Dermis microvascular lymphatic vessel endothelial cell (primary cell): Measurements from ENCODE around the gene PDXK. TPM values are rescaled to one million over a fixed set of nuclear protein-coding genes. Genes with fewer than 3 reads are reported as not detected.

Source experiments
- DNase-seq, 2 donors: peaks; one replicate each; pipeline versions ENCODE4 v3.0.0 to v3.0.0-alpha.2; 2010; ENCODE audit warnings: low read depth in 2 of 2
- total RNA-seq: library from RNA; depleted of rRNA; stranded (reverse); fragments of >200 nt; gene quantifications from 2 replicates; pipeline ENCODE4 v1.2.1, GENCODE V29; 2014

PDXK gene
- total RNA-seq, 1 donor from 2014 or later = 20.5 TPM

DNA sequence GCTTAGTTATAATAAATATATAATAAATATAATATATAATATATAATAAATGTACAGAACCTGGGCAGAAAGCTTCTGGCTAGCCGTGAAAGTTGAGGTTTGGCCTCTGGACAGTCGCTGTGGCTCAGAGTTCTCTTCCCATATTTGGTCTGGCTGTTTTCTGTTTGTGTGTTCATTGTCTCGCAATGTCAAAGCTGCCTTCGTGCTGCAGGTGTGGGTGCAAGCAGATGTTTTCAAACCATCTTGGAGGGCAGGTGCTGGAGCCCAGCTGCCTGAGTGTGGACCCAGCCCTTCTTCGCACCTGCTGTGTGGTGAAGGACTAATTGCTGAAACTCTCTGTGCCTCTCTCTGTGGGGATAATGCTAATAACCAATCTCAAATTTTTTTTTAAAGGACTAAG, 60.7 kb downstream of the PDXK start:
- no peak for DNase-seq

DNA sequence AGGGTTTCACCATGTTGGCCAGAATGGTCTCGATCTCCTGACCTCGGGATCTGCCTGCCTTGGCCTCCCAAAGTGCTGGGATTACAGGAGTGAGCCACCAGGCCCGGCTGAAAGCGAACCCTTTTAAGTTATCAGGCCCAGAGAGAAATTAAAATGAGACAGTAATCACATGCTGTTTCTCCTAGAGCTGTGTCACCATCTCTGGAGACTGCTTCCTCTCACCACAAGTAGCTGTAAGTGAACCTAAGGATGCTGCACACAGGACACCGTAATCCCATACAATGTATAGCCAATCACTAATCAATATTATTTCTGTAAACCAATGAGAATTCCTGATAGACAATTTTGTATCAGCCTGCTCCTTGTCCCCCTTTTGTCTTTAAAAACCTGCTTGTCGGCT, 62.9 kb downstream of the PDXK start:
- no peak for DNase-seq

DNA sequence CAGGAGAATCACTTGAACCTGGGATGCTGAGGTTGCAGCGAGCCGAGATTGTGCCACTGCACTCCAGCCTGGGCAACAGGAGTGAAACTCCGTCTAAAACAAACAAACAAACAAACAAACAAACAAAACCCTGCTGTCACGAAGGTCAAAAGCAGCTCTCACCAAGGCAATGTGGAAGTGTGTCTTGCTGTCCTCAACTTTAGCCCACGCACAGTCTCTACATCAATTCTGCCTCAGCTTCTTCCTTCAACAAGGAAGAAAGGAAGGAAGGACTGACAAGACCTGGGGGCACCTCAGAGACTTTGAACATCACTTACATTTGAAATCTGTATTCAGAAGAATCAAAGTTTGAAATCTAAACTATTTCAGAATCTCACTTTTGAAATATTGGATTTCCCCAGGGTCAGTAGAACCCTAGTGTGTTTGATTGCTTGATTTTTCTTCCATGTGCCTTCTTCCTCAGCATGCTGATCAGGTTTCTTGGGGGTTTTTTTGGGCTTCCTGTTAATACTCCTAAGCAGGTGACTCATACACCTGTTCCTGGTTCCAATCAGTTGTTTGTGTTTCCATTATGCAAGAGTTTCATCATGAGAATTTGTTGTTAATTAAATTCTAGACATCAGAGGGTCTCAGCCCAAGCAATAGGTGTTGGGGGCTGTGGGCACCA, 63.6 kb downstream of the PDXK start:
- no peak for DNase-seq

DNA sequence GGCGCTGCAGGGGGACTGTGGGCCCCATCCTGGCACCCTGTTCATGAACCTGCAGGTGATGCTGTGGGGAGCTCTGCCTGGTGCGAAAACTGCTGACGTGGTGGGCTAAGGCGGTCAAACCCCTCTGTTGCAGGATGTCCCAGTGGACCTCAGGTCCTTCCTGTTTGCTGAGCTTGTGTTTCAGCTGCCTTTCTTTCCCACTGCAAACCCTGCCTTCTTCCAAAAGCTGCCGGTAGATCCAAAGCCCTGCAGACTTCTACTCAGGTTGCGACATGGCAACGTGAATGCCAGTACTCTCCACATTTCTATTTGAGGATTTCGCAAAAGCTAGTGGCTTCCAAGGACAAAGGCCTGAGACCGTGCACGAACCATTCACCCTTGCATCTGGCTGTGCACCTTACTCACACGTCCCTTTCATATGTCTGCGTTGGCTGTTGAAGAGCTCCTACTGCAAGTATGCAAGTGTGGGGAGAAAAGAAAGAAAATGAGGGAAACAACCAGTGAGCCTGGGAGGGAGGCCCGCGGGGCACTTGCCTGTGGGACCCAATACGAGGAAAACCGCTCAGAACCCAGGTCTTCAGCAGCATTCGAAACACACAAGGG, 64.3 kb downstream of the PDXK start:
- DNase-seq = no peak

DNA sequence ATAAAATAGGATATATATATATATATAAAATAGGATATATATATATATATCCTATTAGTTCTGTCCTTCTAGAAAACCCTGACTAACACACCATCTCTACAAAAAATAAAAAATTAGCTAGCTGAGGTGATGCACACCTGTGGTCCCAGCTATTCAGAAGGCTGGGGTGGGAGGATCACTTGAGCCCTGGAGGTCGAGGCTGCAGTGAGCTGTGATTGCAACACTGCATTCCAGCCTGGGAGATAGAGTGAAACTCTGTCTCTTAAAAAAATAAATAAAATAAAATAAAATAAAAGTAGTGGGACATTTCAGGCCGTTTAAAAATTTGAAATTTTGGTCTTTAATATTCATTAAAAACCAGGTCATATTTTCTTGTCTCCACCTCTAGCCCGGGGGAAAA, 66.2 kb downstream of the PDXK start:
- DNase-seq = no peak

DNA sequence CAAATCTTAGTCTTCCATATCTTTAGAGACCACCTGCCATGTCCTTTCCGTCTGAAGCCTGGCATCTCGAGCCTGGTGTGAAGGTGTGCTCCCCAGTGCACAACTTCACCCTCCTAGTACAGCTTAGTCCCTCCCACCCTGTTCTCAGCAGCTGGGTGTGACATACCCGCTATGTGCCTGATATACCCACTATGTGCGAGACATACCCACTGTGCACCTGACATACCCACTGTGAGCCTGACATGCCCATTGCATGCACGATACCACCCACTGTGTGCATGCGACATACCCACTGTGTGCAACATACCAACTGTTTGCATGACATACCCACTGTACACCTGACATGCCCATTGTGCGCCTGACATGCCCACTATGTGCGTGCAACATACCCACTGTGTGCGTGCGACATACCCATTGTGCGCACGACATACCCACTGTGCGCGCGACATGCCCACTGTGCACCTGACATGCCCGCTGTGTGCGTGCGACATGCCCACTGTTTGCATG, 67.4 kb downstream of the PDXK start:
- DNase-seq = no peak

DNA sequence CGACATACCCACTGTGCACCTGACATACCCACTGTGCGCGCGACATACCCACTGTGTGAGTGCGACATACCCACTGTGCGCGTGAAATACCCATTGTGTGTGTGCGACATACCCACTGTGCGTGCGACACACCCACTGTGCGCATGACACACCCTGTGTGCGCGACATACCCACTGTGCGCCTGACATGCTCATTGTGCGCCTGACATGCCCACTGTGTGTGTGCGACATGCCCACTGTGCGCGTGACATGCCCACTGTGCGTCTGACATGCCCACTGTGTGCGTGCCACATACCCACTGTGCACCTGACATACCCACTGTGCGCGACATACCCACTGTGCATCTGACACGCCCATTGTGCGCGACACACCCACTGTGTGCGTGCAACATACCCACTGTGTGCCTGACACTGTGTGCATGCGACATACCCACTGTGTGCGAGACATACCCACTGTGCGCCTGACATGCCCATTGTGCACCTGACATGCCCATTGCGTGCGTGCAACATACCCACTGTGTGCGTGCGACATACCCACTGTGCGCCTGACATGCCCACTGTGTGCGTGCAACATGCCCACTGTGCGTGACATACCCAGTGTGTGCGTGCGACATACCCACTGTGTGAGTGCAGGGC, 68.0 kb downstream of the PDXK start:
- no peak for DNase-seq

DNA sequence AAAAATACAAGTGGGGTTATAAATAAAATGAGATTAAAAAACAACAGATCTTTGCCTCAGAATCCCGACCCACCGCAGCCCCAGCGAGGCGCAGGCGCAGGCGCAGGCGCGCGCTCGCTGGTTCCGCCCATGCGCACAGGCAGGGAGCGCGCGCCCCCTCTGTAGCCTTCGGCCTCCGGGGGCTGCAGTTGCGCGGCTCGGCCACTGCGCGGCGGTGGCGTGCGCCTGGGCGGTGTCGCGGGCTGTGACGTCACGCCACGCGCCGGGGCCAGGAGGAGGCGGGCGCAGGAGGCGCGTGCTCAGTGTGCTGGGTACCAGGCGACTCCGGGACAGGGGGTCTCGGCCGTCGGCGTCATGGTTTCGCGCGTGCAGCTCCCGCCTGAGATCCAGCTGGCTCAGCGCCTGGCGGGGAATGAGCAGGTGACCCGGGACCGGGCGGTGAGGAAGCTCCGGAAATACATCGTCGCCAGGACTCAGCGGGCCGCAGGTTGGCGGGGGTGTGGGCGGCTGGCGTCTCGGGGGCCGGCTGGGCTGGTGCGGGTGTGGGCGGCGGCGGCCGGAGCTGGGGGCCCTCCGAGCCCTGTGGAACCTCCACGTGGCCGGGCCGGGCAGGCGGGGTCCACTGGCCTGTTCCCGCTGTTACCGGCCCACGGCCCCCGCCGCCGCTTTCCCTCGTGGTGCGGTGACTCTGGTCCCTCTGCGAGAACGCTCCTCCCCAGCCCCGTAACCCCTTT, 70.5 kb downstream of the PDXK start, which contains the start of gene RRP1:
RRP1 (plus strand) TSS at position 302 of the 734 bp plus-strand sequence; CDS start at position 355, 53 bp downstream.
- DNase-seq = peak; percentile 64 to 90

DNA sequence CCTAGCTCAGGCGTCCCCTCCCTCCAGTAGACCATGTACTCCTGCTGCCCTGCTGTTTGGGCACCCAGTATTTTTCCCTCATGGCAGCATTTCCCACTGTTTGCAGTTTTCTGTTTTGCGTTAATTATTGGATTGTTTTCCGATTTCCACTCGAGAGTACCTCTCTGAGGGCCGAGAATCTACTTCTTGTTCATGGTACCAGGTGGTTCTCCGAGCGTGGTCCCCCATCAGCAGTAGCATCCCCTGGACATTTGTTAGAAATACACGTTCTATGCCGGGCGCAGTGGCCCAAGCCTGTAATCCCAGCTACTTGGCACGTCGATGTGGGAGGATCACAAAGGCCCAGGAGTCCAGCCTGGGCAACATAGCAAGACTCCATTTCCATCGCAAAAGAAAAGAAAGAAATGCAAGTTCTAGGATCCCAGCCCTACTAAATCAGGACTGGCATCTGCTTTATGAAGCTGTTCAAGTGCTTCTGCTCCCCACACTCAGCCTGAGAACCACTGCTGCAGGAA, 71.1 kb downstream of the PDXK start:
- DNase-seq = peak in 1 of 2 donors; percentile 17

DNA sequence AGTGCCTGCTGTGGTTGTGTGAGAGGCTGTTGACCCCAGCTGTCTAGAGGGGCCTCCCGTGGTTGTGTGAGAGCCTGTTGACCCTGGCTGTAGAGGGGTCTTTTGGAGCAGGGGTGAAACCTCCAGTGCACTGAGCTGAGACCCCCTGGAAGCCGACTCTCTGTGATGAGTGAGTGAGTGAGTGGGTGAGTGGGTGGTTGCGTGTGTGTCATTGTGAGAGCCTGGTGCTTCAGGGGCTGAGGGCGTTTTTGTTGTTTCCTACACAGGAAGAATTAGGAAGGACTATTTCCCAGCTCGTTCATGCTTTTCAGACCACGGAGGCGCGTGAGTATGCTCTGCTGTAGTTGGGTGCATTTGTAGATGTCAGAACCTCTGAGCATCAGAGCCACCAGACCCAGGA, 73.5 kb downstream of the PDXK start:
- no peak for DNase-seq

DNA sequence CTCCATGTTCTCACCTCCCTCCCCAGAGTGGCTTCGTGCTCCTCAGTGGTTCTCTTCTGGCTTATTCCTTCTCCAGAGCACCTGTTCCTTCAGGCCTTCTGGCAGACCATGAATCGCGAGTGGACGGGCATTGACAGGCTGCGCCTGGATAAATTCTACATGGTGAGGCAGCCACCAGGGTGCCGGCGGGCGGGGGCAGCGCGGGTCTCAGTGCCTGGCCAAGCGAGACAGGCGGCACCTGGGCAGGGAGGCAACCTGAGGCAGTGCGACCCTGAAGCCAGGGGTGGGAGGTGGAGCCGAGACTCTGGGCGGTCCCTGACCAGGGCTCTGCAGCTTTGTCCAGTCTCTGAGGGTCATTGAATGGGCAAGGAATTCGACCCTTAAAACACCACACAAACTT, 74.3 kb downstream of the PDXK start:
- DNase-seq = no peak

DNA sequence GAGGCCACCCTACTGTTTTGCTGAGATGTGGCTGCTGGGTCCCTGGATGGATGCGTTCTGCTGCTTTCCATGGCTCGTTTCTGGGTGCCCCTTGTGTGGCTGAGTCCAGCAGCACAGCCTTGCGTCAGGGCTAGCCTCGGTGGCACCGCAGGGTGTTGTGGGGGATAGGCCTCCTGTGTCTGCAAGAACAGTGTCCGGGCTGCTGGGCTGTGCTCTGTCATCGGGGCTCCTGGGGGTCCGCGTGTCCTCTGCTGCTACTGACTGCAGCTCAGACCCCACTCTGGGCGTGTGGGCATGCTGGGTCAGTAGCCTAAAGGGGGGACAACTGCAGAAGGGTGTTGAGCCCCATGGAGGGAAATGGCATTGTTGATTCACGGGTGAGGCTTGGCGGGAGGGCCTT, 75.4 kb downstream of the PDXK start:
- DNase-seq = no peak

DNA sequence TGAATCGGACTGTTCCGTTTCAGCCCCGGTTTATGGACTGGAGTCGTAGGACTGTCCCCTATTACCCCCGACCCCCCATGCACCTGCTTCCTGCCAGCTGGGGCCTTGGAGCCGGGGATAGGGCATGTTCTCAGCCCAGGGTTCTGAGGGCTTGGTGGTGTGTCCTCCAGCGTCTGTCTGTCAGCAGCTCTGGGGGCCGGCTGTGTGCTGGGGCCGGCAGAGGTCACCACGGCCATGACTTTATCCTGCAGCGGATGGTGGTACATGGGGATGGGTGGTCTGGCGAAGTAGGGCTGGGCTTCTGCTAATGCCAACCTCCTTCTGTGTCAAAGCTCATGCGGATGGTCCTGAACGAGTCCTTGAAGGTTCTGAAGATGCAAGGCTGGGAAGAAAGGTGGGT, 75.9 kb downstream of the PDXK start:
- no peak for DNase-seq

DNA sequence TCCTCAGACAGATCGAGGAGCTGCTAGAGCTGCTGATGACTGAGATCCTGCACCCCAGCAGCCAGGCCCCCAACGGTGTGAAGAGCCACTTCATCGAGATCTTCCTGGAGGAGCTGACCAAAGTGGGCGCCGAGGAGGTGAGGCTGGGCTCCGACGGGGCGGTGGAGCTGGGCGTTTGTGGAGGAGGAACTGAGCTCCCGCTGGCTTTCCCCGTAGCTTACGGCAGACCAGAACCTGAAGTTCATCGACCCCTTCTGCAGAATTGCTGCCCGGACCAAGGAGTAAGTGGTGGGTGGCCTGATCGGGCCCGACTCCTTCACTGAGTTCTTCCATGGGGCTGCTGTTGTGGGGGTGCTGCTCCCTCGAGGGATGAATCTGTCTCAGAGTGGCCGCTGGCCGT, 78.5 kb downstream of the PDXK start:
- no peak for DNase-seq

DNA sequence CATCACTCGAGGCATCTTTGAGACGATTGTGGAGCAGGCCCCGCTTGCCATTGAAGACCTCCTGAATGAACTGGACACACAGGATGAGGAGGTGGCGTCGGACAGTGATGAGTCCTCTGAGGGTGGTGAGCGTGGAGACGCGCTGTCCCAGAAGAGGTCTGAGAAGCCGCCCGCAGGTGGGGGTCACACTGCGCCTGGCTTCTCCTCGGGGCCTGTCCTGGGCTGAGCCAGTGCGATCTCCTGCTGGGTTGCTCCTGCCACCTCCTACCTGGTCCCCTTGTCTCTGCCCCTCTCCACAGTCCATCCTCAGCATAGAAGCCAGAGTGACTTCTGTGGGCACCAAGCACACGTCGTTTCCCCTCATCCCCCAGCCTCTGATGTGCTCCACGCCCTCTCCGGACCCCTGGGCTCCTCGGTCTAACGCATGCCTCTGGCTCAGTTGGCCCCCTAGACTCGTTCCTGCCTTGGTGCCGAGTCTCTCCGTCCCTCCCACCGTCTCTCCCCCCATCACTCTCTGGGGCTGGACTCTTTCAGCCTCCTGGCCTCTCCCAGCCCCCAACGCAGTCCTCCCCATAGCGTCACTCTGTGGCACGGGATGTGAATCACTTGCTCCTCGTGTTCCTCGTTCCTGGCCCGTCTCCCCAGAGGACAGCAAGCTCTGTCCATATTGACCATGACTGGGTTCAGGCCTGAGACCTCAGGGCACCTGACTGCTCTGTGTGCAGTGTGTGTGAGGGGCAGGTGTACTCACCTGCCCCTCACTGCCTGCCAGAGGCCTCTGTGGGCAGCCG, 79.2 kb downstream of the PDXK start:
- DNase-seq = no peak

DNA sequence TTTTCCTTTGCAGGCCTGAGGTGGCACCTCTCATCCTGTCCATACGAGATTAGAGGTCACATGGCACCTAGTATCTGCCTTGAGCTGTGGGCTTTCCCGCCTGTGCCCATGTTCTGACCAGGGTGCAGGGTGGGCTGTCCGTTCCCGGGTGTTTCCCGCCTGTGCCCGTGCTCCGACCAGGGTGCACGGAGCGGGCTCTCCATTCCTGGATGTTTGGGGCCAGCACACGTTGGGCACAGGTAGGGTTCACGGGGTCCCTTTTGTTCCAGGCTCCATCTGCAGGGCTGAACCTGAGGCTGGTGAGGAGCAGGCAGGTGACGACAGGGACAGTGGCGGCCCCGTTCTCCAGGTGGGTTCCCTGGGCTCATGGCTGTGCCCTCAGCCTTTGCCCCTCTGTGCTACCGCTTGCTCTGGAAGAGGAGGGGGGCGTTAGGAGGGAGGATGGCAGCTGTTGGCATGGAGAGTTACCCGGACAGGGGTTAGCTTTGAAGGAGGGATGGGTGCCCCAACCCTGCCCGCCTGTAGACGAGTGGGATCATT, 80.4 kb downstream of the PDXK start:
- DNase-seq = no peak

DNA sequence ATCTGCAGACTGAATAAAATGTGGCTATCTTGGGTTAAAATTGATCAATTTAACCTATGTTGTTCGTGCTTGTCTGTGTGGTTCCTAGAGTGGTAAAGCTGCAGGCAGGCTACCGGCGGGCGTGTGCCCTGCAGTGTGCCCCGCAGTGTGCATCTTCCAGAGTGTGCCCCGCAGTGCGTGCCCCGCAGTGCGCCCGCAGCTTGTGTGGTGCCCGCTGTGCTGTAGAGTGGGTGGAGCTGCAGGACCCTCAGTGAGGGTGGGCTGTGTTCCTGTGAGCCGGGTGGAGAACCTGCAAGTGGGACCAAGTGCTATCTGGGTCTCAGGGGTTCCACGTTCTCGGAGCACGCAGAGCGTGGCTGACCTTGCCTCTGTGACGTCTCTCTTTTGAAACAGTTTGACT, 81.2 kb downstream of the PDXK start:
- DNase-seq = no peak

DNA sequence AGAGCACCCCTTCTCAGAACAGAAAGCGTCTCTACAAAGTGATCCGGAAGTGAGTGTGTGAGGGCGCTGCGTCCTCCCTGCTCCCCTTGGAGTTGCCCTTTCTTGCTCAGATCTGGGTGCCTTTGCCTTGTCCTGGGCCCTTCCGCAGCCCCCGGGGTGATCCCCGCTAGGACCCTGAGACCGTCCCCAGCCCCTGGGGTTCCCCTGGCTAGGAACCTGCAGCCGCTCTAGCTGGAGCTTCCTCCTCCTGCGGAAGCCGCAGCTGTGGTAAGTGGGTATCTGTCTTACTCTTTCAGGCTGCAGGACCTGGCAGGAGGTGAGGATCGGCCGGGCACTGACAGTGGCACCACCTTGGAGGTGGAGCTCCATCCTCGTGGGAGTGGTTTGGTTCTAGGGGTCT, 81.6 kb downstream of the PDXK start:
- DNase-seq = no peak

DNA sequence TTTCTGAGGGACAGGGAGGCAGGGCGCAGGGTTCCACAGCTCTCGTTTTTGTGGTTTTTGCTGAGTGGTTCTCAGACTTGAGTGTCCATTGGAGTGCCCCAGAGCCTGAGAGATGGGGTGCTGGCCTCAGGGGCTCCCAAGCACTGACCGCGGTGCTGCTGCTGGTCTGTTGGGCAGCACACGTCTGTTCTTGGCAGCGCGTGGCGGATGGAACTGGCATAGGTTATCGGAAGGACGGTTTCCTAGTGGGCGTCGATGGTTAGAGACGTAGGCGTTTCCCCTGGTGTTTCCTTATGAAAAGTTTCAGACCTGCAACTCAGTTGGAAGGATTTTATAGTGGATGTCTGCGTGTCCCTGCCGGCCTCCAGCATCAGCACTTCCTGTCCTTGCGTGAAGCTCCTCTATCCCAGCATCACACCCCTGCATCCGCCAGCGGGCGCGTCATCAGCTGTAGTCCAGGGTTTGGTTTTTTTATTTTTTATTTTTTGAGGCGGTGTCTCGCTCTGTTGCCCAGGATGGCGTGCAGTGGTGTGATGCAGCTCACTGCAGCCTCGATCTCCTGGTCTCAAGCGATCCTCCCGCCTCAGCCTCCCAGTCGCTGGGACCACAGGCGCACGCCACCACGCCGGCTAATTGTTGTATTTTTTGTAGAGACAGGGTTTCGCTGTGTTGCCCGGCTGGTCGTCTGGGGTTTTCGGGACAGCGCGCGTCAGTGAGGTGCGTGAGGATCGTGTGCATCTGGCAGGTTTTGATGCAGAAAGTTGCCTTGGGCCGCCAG, 82.3 kb downstream of the PDXK start:
- DNase-seq = no peak

DNA sequence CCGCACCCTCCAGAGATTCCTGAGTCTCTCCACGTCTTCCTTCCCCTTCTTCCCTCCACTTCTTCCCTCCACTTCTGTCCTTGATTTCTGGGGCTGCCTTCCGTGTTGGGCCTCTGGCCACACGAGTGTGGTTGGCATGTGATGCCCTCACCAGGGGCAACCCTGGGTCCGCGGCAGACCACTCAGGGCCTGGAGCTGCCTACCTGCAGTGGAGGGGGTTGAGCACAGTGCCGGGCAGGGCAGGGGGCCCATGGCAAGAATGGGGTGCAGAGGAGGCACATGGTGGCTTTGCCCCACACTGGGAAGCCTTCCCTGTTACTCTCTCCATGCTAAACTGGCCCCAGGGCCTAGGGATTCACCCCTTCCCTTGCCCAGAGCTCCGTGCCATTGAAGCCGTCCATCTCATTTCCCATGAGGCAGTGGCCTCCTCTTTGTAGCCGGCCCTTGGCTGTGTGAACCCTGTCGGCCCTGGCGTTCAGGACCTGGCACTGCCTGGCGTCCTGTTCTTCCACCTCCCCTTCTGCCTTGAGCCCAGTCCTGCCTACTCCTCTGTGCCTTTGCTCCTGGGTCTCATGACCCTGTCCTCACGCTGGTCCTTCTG, 83.9 kb downstream of the PDXK start:
- no peak for DNase-seq
